Small intestine (tissue), 7 donors: ENCODE results near the gene IGSF3. TPM values are rescaled to one million over a fixed set of nuclear protein-coding genes. Genes with fewer than 3 reads are reported as not detected.
"Not testable (repeated sequence)": the region's sequence is repeated elsewhere in the genome, so short reads cannot be mapped to it uniquely, and the experiment has no call there.

ENCODE experiments used
- DNase-seq, 2 donors: peaks; one replicate each; pipeline versions ENCODE4 v3.0.0 to v3.0.0-alpha.2; 2013
- FAIRE-seq: peaks from 2 replicates; lab custom pipeline; 2012; peaks lifted over from hg19 to GRCh38; lab: Jason Lieb, UNC
- H3K27ac ChIP-seq, 3 donors: one replicate each; pipeline ENCODE4 v1.5.1; 2013; ENCODE audit warnings: low read length in 2 of 3, mild to moderate bottlenecking in 2 of 3, control low read depth in 1 of 3, inconsistent platforms in 1 of 3, low read depth in 1 of 3, moderate library complexity in 1 of 3
- H3K27me3 ChIP-seq, 3 donors: one replicate each; pipeline ENCODE4 v1.6.1; 2013; ENCODE audit warnings: low read length in 3 of 3, inconsistent platforms in 1 of 3; ENCODE audit not compliant: control insufficient read depth in 3 of 3, insufficient read depth in 3 of 3
- H3K36me3 ChIP-seq, 3 donors: one replicate each; pipeline ENCODE4 v1.6.1; 2013; ENCODE audit warnings: low read length in 3 of 3, inconsistent platforms in 1 of 3, low read depth in 1 of 3, mild to moderate bottlenecking in 1 of 3, moderate library complexity in 1 of 3; ENCODE audit not compliant: control insufficient read depth in 3 of 3, insufficient read depth in 2 of 3
- H3K4me1 ChIP-seq, 3 donors: one replicate each; pipeline ENCODE4 v1.6.1; 2013; ENCODE audit warnings: low read length in 2 of 3, inconsistent platforms in 1 of 3, low read depth in 1 of 3, mild to moderate bottlenecking in 1 of 3, moderate library complexity in 1 of 3; ENCODE audit not compliant: control insufficient read depth in 3 of 3, insufficient read depth in 2 of 3
- H3K4me3 ChIP-seq, 3 donors: one replicate each; pipeline ENCODE4 v1.5.1; 2013; ENCODE audit warnings: low read length in 3 of 3, control low read depth in 1 of 3, inconsistent platforms in 1 of 3, low read depth in 1 of 3, mild to moderate bottlenecking in 1 of 3, moderate library complexity in 1 of 3
- H3K9me3 ChIP-seq, 2 donors: one replicate each; pipeline ENCODE4 v1.6.1; 2013; ENCODE audit warnings: low read depth in 1 of 2, low read length in 1 of 2; ENCODE audit not compliant: control insufficient read depth in 2 of 2, insufficient read depth in 1 of 2
- WGBS, 3 donors: extraction: QIAGEN DNeasy Blood & Tissue Kit; methylation state at CpG; one replicate each; pipeline ENCODE4 v1.1.7; 2013; 5-methylcytosine and 5-hydroxymethylcytosine counted together
- polyA plus RNA-seq, 4 donors: library from polyadenylated mRNA; stranded (reverse) in 3 of 4; unstranded in 1 of 4; fragments of 200-250 nt in 3 of 4; fragments of 120-200 nt in 1 of 4; gene quantifications; one replicate each; pipeline versions ENCODE4 v1.2.1 to v1.2.3, GENCODE V29; 2013
- donor health status: healthy with polysubstance abuse.
- donor health status: control.
- donor health status: control.
- donor health status: Bipolar disorder and iron deficiency.
- donor health status: healthy.

IGSF3 gene
- polyA plus RNA-seq, 4 donors = 5.4 to 44.8 (median 7.0) TPM

- not testable (repeated sequence) for FAIRE-seq, DNase-seq, H3K27me3 ChIP-seq, H3K27ac ChIP-seq, H3K4me1 ChIP-seq, H3K9me3 ChIP-seq, H3K4me3 ChIP-seq
- 92 to 97% (median 95%) methylated on average over 16 to 21 of the region's 21 CpGs for WGBS, 3 donors
- H3K36me3 ChIP-seq = peaks cover 0 to 23% (median 0%) of the 10 kb centered on the region in 3 donors
Observed at GRCh38 chr1:116603646-116604045, 63.9 kb downstream of the IGSF3 start.

GRCh38 chr1:116599369-116599768 is 68.2 kb downstream of the IGSF3 start:
- 85 to 100% (median 96%) methylated on average over 1 to 2 of the region's 2 CpGs for WGBS, 3 donors
- not testable (repeated sequence) for H3K4me3 ChIP-seq, H3K9me3 ChIP-seq, H3K27ac ChIP-seq, DNase-seq, FAIRE-seq, H3K27me3 ChIP-seq
- Histone ChIP-seq H3K36me3 (peaks cover 0 to 18% (median 0%) of the 10 kb centered on the region in 3 donors), H3K4me1 (peaks cover 0 to 32% (median 4%) of the 10 kb centered on the region in 3 donors)

- Histone ChIP-seq H3K36me3 (peaks cover 0 to 13% (median 0%) of the 10 kb centered on the region in 3 donors), H3K27ac (peak overlapping the region in 2 of 3 donors; percentile 64 to 89), H3K4me1 (peaks cover 0 to 32% (median 4%) of the 10 kb centered on the region in 3 donors)
- not testable (repeated sequence) for H3K9me3 ChIP-seq, H3K27me3 ChIP-seq, H3K4me3 ChIP-seq, FAIRE-seq
- DNase-seq = peak in 1 of 2 donors; percentile 77
- 32 to 68% (median 48%) methylated on average over 11 of the region's 11 CpGs for WGBS, 3 donors
Observed at GRCh38 chr1:116598420-116599036, 69.0 kb downstream of the IGSF3 start.

GRCh38 chr1:116597388-116597787 is 70.1 kb downstream of the IGSF3 start:
- not testable (repeated sequence) for H3K4me3 ChIP-seq, H3K9me3 ChIP-seq, H3K27me3 ChIP-seq, FAIRE-seq
- Histone ChIP-seq H3K4me1 (peaks cover 0 to 38% (median 4%) of the 10 kb centered on the region in 3 donors), H3K36me3 (peaks cover 0 to 16% (median 0%) of the 10 kb centered on the region in 3 donors), H3K27ac (peak overlapping the region in 2 of 3 donors; percentile 49 to 89)
- DNase-seq = peak; percentile 65 to 66
- WGBS, 3 donors = 0 to 32% (median 0%) methylated on average over 2 of the region's 2 CpGs

GRCh38 chr1:116596742-116597307 is 70.7 kb downstream of the IGSF3 start:
- H3K27me3 ChIP-seq, FAIRE-seq, H3K4me3 ChIP-seq, H3K9me3 ChIP-seq: not testable (repeated sequence)
- 16 to 58% (median 33%) methylated on average over 5 of the region's 5 CpGs for whole genome bisulfite sequencing, 3 donors
- peaks cover 0 to 44% (median 4%) of the 10 kb centered on the region in 3 donors for H3K4me1 ChIP-seq
- peaks cover 0 to 16% (median 0%) of the 10 kb centered on the region in 3 donors for H3K36me3 ChIP-seq
- DNase-seq = peak; percentile 83 to 92
- H3K27ac ChIP-seq = peak overlapping the region; percentile 11 to 89 (median 49)

GRCh38 chr1:116595946-116596741 is 71.4 kb downstream of the IGSF3 start:
- H3K4me3 ChIP-seq, FAIRE-seq, H3K27me3 ChIP-seq, H3K9me3 ChIP-seq: not testable (repeated sequence)
- Histone ChIP-seq H3K27ac (peak overlapping the region; percentile 41 to 89 (median 42)), H3K4me1 (peaks cover 0 to 45% (median 4%) of the 10 kb centered on the region in 3 donors), H3K36me3 (peaks cover 0 to 16% (median 0%) of the 10 kb centered on the region in 3 donors)
- DNase-seq = peak; percentile 62 to 64
- WGBS, 3 donors = 3 to 9% (median 3%) methylated on average over 8 of the region's 8 CpGs

- H3K9me3 ChIP-seq, FAIRE-seq: not testable (repeated sequence)
Observed at GRCh38 chr1:116595065-116595840, 72.3 kb downstream of the IGSF3 start.

More at GRCh38 chr1:116595065-116595840, 72.3 kb downstream of the IGSF3 start:
- 31 to 63% (median 60%) methylated on average over 4 of the region's 4 CpGs for WGBS, 3 donors
- DNase-seq = peak in 1 of 2 donors; percentile 17
- Histone ChIP-seq H3K36me3 (peaks cover 0 to 12% (median 0%) of the 10 kb centered on the region in 3 donors), H3K27ac (peak overlapping the region in 2 of 3 donors; percentile 14 to 89), H3K4me1 (peaks cover 0 to 45% (median 4%) of the 10 kb centered on the region in 3 donors)
- H3K4me3 ChIP-seq, H3K27me3 ChIP-seq: not testable (repeated sequence)
